Measurements from ENCODE around the gene ALPK3. TPM values are rescaled to one million over a fixed set of nuclear protein-coding genes. Genes with fewer than 3 reads are reported as not detected.

The ALPK3 gene
- total RNA-seq, 1 donor from 2014 or later: 0.30 TPM

DNA sequence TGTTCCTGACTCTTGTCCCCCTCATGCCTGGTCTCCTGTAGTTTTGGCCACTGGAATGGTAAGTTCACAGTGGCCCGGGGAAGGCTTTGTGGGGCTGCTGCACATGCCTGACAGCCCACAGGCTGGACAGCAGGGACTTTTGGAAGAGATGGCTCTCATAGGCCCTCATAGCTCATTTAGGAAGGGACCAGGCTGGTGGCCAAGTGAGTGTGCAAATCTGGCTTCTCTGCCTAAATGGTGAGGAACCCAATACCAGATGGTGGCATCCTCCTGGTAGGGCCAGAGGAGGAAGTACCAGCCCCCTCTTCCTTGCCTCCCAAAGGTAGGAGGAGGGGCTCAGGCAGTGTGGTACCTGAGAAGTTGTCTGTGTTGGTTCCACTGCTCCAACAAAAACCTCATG is 25.6 kb downstream of the ALPK3 start:
- intact Hi-C loops (cut with micrococcal nuclease): no loop called here

DNA sequence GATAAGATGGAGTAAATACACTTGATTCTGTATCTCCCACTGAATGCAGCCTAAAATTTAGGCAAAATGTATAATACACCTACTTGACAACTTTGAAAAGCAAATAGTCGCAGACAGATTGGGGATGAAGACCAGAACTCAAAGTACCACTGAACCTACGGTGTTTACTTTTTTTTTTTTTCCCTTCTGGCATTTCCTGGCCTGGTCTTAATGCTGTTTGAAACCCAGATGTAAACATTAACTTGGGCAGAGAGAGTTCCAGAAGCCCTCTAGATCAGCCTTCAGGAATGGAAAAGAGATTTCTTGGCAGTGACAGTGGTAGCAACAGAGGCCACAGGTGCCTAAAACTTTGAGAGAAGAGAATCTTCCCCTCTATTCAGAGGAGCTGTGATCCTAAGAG is 27.8 kb downstream of the ALPK3 start:
- intact Hi-C loops (cut with micrococcal nuclease): loop anchor here (2.0 kb wide), 1 partner anchor 84 kb away; no protein-coding TSS in a partner anchor

DNA sequence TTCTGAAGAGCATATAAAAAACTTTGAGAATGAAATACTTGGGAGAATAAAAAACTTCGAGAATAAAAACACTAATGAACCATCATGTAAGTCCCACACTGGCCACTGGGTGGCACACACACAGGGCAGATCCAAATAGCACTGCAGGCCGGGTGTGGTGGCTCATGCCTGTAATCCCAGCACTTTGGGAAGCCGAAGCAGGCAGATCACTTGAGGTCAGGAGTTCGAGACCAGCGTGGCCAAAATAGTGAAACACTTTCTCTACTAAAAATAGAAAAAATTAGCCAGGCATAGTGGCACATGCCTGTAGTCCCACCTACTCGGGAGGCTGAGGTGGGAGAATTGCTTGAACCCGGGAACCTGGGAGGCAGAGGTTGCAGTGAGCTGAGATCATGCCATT is 28.5 kb downstream of the ALPK3 start:
- intact Hi-C loops (cut with micrococcal nuclease): loop anchor here (2.0 kb wide), 1 partner anchor 83 kb away; no protein-coding TSS in a partner anchor

DNA sequence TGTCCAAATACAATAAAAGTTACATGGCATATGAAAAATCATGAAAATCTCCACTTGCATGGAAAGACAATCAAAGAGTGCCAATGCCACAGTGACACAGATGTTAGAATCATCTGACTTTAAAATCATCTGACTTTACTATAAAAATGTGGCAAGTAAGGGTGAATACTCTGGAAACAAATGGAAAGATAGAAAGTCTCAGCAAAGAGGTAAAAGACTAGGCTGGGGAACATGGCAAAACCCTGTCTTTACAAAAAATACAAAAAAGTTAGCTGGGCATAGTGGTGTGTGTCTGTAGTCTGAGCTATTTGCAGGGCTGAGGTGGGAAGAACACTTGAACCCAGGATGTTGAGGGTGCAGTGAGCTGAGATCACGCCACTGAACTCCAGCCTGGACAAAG is 29.1 kb downstream of the ALPK3 start:
- intact Hi-C loops (cut with micrococcal nuclease): no loop called here

DNA sequence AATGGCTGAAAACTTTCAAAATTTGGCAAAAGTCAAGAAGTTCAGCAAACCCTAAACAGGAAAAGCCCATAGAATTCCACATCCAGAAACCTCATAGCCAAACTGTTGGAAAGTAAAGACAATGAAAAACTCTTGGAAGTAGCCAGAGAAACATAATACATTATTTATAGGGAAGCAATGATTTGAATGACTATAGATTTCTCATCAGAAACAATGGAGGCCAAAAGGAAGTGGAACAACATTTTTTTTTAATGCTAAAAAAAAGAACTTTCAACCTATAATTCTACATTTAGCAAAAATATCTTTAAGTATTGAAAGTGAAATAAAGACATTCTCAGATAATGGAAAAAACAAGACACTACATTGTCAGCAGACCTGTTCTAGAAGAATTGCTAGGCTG is 30.2 kb downstream of the ALPK3 start:
- intact Hi-C loops (cut with micrococcal nuclease): no loop called here

DNA sequence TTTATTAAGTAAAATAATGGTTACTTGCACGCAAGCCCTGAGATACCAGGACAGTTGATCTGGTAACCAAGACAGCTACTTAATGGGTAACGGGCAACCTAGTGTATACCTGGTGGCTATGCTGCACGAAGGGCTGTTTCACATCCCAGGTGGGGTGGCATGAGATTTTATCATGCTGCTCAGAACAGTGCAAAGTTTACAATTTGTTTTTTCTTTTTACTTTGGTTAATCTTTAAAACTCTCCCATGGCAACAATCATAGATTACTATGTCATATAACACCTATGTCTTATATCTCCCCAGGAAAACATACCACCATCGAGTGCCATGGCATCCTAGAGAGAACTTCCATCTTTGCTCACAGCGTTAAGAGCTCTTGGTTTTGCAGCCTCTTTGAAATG is 35.1 kb downstream of the ALPK3 start:
- intact Hi-C loops (cut with micrococcal nuclease): no loop called here

DNA sequence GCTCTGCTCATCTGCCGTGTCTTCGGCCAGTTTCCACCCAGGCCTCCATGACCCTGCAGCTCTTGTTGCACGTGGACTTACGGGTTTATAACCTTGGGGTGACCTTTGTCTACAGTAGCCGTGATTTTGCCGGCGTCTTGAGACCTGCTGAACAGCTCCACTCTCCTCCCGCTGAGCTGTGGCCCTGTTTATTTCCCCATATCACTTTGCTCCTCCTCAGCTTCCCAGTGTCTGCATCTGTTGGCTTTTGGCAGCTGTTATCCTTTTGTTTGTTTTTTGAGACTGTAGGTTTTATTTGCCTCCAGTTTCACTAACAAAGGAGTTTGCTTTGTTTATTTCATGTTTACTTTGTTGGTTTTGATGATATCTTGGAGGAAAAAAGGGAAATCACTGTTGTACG is 38.0 kb downstream of the ALPK3 start:
- intact Hi-C loops (cut with micrococcal nuclease): no loop called here

DNA sequence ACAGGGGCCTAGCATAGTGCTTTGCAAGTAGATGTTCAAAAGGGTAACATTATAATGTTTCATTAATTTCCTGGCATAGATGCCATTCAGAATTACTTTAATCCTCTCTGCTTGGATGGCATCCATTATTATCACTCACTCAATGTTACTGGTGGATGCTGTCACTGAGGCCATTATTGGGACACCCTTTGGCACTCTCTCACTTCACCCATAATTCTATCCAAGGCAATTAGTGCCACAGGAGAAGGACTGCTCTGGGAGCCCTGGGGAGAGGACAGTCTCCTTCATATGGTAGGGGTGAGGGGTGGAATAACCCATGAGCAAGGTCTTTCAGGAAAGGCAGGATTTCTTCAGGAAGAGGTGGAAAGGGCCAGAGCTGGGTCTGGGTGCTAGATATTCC is 38.6 kb downstream of the ALPK3 start:
- intact Hi-C loops (cut with micrococcal nuclease): no loop called here

DNA sequence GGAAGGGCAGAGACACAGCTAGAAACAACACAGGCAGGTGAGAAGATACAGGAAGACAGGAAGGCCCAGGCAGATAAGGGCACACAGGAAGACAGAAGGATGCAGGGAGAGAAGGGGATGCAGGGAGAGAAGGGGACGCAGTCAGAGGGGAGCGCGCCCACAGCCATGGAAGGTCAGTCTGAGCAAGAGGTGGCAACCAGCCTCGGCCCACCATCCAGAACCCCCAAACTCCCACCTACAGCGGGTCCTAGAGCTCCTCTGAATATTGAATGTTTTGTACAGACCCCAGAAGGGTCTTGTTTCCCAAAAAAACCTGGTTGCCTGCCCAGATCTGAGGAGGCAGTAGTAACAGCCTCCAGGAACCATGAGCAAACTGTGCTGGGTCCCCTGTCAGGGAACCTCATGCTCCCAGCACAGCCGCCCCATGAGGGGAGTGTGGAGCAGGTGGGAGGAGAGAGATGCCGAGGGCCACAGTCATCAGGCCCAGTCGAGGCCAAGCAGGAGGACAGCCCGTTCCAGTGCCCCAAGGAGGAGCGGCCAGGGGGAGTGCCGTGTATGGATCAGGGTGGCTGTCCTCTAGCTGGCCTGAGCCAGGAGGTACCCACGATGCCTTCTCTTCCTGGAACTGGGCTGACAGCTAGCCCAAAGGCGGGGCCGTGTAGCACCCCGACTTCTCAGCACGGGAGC is 39.7 kb downstream of the ALPK3 start:
- intact Hi-C loops (cut with micrococcal nuclease): no loop called here

DNA sequence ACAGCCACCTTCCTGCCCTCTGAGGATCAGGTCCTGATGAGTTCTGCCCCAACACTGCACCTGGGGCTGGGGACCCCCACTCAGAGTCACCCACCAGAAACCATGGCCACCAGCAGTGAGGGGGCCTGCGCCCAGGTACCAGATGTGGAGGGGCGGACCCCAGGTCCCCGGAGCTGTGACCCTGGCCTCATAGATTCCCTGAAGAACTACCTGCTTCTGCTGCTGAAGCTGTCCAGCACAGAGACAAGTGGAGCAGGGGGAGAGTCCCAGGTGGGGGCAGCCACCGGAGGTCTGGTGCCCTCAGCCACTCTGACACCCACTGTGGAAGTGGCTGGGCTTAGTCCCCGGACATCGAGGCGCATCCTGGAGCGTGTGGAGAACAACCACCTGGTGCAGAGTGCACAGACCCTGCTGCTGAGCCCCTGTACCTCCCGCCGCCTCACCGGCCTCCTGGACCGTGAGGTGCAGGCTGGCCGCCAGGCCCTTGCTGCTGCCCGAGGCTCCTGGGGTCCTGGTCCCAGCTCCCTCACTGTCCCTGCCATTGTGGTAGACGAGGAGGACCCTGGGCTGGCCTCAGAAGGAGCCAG is 40.4 kb downstream of the ALPK3 start:
- intact Hi-C loops (cut with micrococcal nuclease): no loop called here

DNA sequence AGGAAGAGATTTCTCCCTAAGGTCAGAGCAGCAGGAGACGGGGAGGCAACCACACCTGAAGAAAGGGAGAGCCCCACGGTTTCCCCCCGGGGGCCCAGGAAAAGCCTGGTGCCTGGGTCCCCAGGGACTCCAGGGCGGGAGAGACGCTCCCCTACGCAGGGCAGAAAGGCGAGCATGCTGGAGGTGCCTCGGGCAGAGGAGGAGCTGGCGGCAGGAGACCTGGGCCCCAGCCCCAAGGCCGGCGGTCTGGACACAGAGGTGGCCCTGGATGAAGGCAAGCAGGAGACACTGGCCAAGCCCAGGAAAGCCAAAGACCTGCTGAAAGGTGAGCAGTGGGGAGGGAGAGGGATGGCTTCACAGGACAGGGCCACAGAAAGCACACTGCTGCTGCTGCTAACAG is 41.1 kb downstream of the ALPK3 start:
- intact Hi-C loops (cut with micrococcal nuclease): no loop called here

DNA sequence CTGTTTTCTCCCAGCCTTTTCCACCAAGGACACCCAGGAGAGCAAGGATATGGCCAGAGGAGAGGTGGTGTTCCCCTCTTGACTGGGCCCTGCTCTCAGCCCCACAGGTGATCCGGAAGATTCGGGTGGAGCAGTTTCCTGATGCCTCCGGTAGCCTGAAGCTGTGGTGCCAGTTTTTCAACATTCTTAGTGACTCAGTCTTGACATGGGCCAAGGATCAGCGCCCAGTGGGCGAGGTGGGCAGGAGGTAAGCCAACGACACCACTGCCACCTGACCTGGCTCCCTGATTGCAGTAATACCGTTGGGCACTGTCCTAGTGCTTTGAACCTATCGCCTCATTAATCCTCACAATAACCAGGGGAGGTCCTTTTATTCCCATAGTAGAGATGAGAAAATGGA is 42.0 kb downstream of the ALPK3 start:
- intact Hi-C loops (cut with micrococcal nuclease): no loop called here

DNA sequence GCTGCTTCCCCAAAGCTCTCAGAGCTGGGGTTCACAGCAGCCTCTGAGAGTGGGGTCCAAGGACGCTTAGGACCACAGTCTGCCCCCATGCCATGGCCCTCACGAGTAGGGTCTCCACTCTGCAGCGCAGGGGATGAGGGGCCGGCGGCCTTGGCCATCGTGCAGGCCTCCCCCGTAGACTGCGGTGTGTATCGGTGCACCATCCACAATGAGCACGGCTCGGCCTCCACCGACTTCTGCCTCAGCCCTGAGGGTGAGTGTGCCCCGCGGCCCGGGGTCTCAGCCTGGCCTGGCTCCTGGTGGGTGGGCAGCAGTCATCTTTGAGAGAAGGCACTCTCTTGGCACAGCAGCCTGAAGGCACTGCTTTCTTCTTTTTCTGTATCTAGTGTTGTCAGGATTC is 42.5 kb downstream of the ALPK3 start:
- intact Hi-C loops (cut with micrococcal nuclease): no loop called here

DNA sequence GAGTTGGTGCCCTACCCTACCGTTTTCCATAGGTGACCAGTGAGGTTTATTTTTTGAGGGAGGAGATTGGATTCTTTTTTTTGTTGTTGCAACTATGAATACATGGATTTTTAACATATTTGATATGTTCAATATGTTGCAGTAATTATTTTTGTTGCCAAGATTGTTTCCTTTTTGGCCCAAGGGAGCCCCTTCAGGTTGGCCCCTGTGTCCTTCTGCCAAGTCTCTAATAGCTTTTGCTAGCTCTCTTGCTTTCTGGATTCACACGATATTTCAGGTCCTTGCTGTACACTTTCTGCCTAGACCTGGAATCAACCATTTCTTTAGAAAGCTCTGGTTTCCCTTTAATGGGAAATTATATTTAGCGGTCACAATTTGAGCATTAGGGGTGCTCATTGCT is 44.6 kb downstream of the ALPK3 start:
- intact Hi-C loops (cut with micrococcal nuclease): no loop called here

DNA sequence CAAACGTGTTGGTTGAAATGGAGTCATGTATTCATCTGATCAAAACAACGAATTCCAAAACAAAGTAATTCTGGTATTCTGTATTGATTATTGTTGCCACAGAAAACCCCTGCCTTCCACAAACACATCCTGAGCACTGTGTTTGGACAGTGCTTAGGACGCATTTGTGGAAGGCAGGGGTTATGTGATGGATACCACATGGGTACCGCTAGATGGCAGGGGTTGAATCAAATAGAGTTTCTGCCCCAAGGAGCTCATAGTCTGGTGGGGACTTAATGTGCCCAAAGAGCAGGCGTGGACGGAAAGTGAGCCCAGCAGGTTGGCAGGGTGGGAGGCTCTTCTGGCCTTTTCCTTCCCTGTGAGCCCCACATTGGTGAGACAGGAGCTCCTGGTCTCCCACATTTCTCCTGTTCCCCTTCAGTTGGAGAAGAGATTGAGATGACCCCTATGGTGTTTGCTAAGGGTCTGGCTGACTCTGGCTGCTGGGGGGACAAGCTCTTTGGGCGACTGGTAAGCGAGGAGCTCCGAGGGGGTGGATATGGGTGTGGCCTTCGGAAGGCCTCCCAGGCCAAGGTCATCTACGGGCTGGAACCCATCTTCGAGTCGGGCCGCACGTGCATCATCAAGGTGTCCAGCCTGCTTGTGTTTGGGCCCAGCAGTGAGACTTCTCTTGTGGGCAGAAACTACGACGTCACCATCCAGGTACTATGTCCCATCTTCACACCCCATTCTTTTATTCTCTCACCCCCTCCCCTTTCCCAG is 45.2 kb downstream of the ALPK3 start:
- intact Hi-C loops (cut with micrococcal nuclease): no loop called here

DNA sequence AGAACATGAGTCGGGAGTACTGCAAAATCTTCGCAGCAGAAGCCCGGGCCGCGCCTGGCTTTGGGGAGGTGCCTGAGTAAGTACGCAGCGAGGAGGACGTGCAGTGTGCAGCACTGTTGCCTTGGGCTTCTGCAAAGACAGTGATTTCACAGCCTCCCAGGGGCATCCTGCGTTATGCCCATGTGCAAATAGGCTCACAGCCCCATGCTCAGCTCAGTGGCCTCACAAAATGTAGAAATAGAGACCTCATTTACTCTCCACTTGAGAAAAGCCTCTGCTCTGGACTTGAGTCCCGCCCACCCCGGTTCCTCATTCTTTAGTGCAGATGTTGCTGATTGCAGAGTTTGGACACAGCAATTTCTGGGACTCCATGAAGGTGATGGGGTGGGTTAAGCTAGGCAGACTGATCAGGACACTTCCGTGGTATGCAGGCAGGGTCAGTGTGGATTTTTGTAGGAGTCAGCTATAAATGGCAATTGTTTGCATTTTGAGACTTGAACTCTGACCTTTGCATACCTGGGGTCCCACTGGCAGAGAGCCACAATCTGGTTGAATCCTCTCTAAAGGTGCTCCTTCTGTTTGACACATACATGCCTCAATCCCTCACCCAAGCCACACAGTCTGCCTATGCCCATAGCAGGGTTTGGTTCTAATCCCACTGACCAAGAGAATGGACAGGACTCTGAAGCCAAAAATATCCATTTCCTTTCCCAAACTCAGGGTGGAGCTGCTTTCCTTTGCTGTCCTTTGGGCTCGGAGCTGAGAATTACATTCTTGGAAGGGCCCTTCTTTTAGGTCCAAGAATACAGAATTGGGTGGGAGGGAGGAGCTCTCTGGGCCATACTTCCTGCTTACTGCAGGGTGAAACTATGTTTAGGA is 46.6 kb downstream of the ALPK3 start:
- intact Hi-C loops (cut with micrococcal nuclease): no loop called here

DNA sequence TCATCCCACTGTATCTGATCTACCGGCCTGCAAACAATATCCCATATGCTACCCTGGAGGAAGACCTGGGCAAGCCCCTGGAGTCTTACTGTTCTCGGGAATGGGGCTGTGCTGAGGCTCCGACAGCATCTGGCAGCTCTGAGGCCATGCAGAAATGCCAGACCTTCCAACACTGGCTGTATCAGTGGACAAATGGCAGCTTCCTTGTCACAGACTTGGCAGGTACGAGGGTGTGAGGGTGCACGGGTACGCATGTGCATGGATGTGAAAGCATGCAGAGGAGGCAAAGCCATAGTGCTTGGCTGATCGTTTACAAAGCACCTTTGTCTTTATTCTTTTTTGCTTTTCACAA is 47.3 kb downstream of the ALPK3 start:
- intact Hi-C loops (cut with micrococcal nuclease): no loop called here

DNA sequence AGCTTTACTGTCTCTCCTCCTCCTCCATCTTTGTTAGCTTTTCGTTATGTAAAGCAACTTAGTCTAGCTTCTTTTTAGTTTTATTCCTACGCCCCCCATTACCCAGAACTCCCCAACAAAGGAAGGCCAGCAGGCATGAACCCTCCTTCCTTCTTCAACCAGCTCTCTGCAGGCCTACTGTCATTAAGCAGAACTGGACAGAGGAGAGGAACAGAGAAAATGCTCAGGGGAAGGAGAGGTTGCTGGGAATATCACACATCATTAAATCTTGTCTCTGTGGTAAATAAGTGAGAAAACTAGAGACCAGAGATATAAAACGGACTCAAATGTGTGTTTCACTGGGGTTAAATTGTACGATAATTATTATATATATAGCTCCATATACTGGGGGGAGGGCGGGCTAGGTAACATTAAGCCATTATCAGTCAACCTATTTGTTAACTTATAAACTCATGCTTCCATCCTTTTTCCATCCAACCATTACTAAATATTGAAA is 48.0 kb downstream of the ALPK3 start:
- intact Hi-C loops (cut with micrococcal nuclease): no loop called here

DNA sequence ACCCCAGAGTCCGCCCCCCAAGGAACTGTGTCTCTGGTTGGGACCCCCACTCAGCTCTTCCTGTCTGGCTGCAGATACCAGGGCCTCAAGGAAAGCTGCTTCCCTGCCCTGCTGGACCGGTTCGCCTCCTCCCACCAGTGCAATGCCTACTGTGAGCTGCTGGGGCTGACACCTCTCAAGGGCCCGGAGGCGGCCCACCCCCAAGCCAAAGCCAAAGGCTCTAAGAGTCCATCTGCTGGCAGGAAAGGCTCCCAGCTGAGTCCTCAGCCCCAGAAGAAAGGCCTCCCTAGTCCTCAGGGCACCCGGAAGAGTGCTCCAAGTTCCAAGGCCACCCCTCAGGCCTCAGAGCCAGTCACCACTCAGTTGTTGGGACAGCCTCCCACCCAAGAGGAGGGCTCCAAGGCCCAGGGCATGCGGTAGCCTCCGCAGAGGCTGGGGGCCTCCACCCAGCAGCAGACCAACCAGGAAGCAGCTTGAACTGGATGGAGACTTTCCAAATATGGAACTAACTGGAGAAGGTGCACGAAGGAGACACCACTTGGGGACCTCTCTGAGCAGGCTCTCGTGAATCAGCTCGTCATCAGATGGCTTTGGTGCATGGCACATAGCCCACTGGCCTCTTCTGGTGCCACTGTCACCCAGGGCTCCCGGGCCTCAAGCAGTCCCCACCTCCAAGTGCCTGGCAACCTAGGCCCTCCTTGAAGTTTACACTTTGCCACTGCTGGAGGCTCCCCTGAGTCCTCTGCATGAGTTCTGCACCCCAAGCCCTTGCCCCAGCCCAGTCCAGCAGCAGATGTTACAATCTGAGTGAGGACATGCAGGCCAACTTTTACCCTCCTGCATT is 51.1 kb downstream of the ALPK3 start:
- intact Hi-C loops (cut with micrococcal nuclease): no loop called here

DNA sequence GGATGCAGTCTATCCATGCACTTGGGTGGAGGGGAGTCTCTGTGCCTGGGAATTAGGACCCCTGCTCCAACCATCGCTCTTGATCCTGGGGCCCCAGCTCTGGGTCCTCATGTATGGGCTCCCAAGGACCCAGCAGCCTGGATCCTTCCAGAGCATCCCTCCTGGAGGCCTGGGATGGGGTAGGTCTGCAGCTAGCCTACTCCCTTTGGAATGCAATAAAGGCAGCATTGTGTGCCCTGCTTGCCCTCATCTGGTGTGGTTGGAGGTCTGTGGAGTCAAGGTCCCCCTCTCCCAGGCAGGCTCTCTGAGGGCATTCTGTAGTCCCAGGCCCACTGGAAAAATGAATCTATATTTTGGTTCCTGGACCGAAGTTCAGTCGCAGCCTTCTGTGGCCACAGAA is 52.4 kb downstream of the ALPK3 start:
- intact Hi-C loops (cut with micrococcal nuclease): no loop called here

Data from T-helper 2 cell treated with Interferon-gamma antibody and Interleukin-4, amounts not matched to agents 100 ng/mL and 5 ng/mL, for 36 hours (primary cell).